OCI-LY7 (cell line): Measurements from ENCODE around the gene MYL11.
A peak's percentile ranks its signal among the peaks of the same experiment; 100 is the strongest.

Experiments used
- EZH2phosphoT487 ChIP-seq: fragments of 200-600 bp; sonication (generic); IDR thresholded peaks from 2 replicates; pipeline ENCODE4 v1.6.1; 2018; ENCODE audit warnings: low read depth, borderline replicate concordance, mild to moderate bottlenecking, mixed run types, antibody characterized with exemption, low read length, moderate library complexity, mixed read lengths
- TF ChIP-seq, protein P1 (sequence below): fragments of 200-600 bp; sonication (generic); conservative IDR thresholded peaks from 2 replicates; pipeline ENCODE4 v1.5.1; 2014; ENCODE audit warnings: mild to moderate bottlenecking, antibody characterized with exemption, low read length, moderate library complexity, mixed read lengths

DNA sequence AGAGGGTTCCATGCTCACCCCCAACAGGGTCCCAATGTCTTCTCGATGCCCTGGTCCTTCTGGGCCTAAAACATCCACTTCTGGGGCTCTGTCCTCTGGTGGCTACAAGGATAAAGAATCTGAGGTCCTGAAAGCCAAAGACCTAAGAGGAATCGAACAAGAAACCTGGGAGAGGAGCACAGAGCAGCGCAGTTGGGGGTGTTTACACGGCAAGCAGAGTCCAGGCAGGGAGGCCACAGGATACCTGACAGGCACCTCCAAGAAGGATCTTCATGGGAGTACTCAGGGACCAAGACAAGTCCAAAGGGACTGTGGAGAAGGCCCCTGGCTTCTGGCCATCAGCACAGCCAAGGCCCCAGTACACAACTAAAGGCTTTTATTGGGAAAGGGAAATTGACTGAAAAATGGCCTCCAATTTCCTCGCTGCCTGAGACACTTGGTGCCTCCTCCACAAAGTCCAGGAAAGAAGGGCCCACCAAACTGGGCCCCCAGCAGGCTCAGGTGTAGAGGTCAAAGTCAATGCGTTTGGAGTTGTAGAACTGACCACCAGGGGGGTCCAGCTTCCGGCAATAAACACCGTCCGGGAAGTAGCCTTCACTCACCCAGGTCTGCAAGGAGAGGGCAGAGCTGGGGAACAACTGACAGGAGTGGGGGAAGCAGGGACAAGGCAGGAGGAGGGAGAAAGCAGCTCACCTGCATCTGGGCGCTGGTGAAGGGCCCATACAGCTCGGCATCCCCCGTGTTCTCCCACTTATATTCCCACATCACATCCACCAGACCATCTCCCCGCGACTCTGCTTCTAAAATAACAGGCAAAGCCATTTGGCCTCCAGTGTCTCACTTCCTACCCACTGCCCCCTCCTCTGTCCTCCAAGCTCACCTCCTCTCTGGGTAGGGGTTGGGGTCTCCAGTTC is 21.9 kb upstream of the MYL11 start:
- TF ChIP-seq, protein P1, sequence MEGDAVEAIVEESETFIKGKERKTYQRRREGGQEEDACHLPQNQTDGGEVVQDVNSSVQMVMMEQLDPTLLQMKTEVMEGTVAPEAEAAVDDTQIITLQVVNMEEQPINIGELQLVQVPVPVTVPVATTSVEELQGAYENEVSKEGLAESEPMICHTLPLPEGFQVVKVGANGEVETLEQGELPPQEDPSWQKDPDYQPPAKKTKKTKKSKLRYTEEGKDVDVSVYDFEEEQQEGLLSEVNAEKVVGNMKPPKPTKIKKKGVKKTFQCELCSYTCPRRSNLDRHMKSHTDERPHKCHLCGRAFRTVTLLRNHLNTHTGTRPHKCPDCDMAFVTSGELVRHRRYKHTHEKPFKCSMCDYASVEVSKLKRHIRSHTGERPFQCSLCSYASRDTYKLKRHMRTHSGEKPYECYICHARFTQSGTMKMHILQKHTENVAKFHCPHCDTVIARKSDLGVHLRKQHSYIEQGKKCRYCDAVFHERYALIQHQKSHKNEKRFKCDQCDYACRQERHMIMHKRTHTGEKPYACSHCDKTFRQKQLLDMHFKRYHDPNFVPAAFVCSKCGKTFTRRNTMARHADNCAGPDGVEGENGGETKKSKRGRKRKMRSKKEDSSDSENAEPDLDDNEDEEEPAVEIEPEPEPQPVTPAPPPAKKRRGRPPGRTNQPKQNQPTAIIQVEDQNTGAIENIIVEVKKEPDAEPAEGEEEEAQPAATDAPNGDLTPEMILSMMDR: peak; percentile 50
- no peak for TF ChIP-seq EZH2phosphoT487
